Vagina (tissue), 2 donors: ENCODE results near the gene MRPL45.

Experiments used
- POLR2A ChIP-seq, 2 donors: fragments of 450-650 bp; IDR thresholded peaks; one replicate each; pipeline ENCODE4 v1.6.1; 2017; ENCODE audit warnings: antibody characterized with exemption in 2 of 2, mild to moderate bottlenecking in 2 of 2, moderate library complexity in 2 of 2
- POLR2AphosphoS5 ChIP-seq, 2 donors: sonication (generic); formaldehyde crosslinking; IDR thresholded peaks; one replicate each; pipeline ENCODE4 v1.9.0; 2017; ENCODE audit warnings: antibody characterized with exemption in 2 of 2, mild to moderate bottlenecking in 2 of 2, low read depth in 1 of 2; ENCODE audit not compliant: insufficient read depth in 1 of 2
- TF ChIP-seq, protein P1 (sequence below), 3 experiments: fragments of 450-650 bp in 2 of 3; fragments of 200-600 bp in 1 of 3; sonication (generic) in 1 of 3; IDR thresholded peaks; one replicate each; pipeline ENCODE4 v1.5.1; 2017 to 2019; ENCODE audit warnings: antibody characterized with exemption in 3 of 3, mild to moderate bottlenecking in 2 of 3, moderate library complexity in 2 of 3

GRCh38 chr17:38330941-38331411 lies 34.0 kb downstream of the MRPL45 start:
- TF ChIP-seq, protein P1, sequence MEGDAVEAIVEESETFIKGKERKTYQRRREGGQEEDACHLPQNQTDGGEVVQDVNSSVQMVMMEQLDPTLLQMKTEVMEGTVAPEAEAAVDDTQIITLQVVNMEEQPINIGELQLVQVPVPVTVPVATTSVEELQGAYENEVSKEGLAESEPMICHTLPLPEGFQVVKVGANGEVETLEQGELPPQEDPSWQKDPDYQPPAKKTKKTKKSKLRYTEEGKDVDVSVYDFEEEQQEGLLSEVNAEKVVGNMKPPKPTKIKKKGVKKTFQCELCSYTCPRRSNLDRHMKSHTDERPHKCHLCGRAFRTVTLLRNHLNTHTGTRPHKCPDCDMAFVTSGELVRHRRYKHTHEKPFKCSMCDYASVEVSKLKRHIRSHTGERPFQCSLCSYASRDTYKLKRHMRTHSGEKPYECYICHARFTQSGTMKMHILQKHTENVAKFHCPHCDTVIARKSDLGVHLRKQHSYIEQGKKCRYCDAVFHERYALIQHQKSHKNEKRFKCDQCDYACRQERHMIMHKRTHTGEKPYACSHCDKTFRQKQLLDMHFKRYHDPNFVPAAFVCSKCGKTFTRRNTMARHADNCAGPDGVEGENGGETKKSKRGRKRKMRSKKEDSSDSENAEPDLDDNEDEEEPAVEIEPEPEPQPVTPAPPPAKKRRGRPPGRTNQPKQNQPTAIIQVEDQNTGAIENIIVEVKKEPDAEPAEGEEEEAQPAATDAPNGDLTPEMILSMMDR (IDR thresholded peaks at IDR 0.05), result no peak
- TF ChIP-seq POLR2A (IDR thresholded peaks at IDR 0.05) (no peak), POLR2AphosphoS5 (IDR thresholded peaks at IDR 0.05; ENCODE audit: insufficient read depth in 1 of 2, low read depth in 1 of 2) (no peak)
